ENCODE results near the gene NKX1-2.

NKX1-2 gene

DNA sequence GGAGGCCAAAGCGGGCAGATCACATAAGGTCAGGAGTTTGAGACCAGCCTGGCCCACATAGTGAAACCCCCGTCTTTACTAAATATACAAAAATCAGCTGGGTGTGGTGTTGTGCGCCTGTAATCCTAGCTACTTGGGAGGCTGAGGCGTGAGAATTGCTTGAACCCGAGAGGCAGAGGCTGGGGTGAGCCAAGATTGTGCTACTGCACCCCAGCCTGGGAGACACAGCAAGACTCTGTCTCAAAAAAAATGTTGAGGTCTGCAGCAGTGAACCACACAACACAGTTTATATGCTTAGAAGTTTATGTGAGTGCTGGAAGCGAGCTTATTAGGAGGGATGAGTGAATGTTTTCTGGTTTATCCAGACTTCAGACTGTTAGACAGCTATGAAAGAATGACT, 22.2 kb upstream of the NKX1-2 start:
- TF ChIP-seq, protein P1, sequence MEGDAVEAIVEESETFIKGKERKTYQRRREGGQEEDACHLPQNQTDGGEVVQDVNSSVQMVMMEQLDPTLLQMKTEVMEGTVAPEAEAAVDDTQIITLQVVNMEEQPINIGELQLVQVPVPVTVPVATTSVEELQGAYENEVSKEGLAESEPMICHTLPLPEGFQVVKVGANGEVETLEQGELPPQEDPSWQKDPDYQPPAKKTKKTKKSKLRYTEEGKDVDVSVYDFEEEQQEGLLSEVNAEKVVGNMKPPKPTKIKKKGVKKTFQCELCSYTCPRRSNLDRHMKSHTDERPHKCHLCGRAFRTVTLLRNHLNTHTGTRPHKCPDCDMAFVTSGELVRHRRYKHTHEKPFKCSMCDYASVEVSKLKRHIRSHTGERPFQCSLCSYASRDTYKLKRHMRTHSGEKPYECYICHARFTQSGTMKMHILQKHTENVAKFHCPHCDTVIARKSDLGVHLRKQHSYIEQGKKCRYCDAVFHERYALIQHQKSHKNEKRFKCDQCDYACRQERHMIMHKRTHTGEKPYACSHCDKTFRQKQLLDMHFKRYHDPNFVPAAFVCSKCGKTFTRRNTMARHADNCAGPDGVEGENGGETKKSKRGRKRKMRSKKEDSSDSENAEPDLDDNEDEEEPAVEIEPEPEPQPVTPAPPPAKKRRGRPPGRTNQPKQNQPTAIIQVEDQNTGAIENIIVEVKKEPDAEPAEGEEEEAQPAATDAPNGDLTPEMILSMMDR (IDR thresholded peaks at IDR 0.05; ENCODE audit: low read depth, low read length): no peak
- Histone ChIP-seq H3K4me3 (ENCODE audit: low read depth, low read length) (no peak overlapping the region), H3K4me1 (no peaks in the 10 kb centered on the region), H3K27me3 (no peaks in the 10 kb centered on the region), H3K36me3 (no peaks in the 10 kb centered on the region), H3K9me3 (no peaks in the 10 kb centered on the region)
- no peak for DNase-seq

DNA sequence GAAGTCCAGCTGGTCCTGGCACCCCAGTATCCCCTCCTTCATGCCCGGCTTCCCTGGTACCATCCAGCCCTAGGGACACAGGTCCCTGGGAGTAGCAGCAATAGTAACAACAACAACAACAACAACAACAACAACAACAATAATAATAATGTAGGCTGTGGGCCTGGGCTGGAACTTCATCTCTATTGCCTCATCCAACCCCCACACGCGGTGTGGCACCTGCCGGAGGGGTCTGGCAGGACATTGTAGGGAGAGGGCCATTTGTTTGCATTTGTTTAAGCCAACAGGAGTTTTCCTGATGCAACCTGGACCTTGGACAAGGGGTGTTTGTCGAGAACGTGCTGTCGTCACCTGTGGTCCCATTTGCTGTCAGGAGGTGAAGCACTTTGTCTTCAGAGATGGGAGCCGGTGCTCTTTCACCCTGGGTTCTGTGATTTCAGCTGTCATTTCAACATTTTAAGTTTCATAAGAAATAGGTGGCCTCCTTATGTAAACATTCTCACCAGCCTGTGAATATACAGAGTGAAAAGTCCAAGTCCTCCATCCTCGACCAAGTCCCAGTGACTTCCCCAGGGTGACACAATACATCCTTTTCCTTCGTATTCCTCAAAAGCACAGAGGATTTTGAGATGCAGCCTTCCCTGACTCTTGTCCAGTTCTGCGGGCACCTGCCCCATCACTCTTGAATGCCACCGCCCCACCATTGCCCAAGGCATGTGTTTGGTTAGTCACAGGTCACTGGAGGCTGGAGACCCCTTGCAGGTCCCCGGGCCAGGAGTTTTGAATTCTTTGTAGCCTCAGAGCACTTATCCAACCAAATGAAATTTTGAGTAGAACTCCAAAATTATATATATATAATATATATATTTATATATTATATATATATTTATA, 21.0 kb upstream of the NKX1-2 start:
- TF ChIP-seq, protein P1 (IDR thresholded peaks at IDR 0.05; ENCODE audit: low read depth, low read length): no peak
- Histone ChIP-seq H3K4me3 (ENCODE audit: low read depth, low read length) (no peak overlapping the region), H3K36me3 (no peaks in the 10 kb centered on the region), H3K4me1 (no peaks in the 10 kb centered on the region), H3K9me3 (no peaks in the 10 kb centered on the region), H3K27me3 (no peaks in the 10 kb centered on the region)
- no peak for DNase-seq

GRCh38 chr10:124469956-124470484, 20.2 kb upstream of the NKX1-2 start:
- H3K4me3 ChIP-seq (ENCODE audit: low read depth, low read length): no peak overlapping the region
- no peak for DNase-seq
- H3K9me3 ChIP-seq: no peaks in the 10 kb centered on the region
- TF ChIP-seq, protein P1 (IDR thresholded peaks at IDR 0.05; ENCODE audit: low read depth, low read length): no peak
- H3K27me3 ChIP-seq: no peaks in the 10 kb centered on the region
- no peaks in the 10 kb centered on the region for H3K4me1 ChIP-seq
- H3K36me3 ChIP-seq: no peaks in the 10 kb centered on the region

- Histone ChIP-seq H3K4me1 (no peaks in the 10 kb centered on the region), H3K36me3 (no peaks in the 10 kb centered on the region), H3K27me3 (no peaks in the 10 kb centered on the region), H3K4me3 (ENCODE audit: low read depth, low read length) (no peak overlapping the region), H3K9me3 (no peaks in the 10 kb centered on the region)
- TF ChIP-seq, protein P1 (IDR thresholded peaks at IDR 0.05; ENCODE audit: low read depth, low read length): no peak
- DNase-seq: no peak
Measured at GRCh38 chr10:124468624-124469023, 18.8 kb upstream of the NKX1-2 start.

DNA sequence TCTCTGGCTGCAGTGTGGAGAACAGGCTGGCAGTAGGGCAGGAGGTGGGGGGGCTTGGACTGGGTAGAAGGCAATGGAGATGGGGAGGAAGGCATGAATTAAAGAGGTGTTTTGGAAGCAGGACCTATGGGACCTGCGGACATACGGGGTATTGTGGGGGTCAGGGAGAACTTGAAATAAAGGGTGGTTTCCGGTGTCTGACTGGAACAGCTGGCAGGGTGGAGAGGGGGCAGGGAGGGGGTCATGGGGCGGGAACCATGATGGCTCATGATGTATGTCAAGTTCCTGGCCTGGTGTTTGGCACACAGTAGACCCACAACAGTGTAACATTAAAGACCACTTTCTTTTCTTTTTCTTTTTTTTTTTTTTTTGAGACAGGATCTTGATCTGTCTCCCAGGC, 17.3 kb upstream of the NKX1-2 start:
- H3K4me1 ChIP-seq: no peaks in the 10 kb centered on the region
- no peak overlapping the region for H3K4me3 ChIP-seq (ENCODE audit: low read depth, low read length)
- H3K36me3 ChIP-seq: no peaks in the 10 kb centered on the region
- no peaks in the 10 kb centered on the region for H3K27me3 ChIP-seq
- DNase-seq: no peak
- TF ChIP-seq, protein P1 (IDR thresholded peaks at IDR 0.05; ENCODE audit: low read depth, low read length): no peak
- H3K9me3 ChIP-seq: no peaks in the 10 kb centered on the region
